ENCODE results near the gene GPN1.
A peak's percentile ranks its signal among the peaks of the same experiment; 100 is the strongest.
"Not testable (repeated sequence)": the region's sequence is repeated elsewhere in the genome, so short reads cannot be mapped to it uniquely, and the experiment has no call there.

GPN1 gene

DNA sequence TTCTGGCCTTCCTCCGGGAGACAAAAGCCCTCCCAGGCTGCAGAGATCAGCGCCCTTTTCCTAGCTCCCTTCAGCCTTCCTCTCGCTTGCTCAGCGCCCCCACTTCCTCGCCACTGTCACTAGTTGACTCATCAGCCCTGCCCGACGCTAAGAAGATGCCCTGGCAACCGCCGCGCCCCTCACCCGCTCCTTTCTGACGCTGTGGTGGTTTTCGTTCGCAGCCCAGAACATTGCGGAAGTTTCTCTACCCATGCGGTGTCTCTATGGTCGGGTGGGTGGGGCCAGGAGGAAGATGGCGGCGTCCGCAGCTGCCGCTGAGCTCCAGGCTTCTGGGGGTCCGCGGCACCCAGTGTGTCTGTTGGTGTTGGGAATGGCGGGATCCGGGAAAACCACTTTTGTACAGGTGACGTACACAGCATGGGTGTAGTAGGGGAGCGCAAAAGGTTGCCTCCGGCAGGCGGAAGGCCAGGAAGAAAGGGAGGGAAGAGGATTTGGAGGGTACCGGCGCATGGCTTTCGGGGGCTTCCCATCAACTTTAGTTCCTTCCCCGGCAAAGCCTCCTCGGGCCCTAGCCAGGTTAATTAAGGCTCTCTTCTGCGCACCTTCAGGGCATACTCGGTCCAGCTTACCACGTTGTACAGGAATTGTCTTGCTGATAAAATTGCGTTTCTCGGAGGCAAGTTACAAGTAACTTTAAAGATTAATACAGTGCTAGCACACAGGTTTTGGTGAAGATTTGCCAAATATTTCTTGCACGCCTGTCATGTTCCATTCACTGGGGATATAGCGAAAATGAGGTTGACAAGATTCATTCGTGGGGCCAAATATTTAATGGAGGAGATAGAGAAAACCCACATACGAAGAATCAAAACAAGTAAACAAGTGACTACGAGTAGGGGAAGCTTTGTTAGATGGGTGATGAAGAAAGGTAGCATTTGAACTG is at the start of gene GPN1, which contains the start of gene CCDC121:
Gene GPN1, plus strand, starts transcription at position 284 of the 943 bp plus-strand sequence. Its CDS starts 9 bp downstream, at position 293.
Gene CCDC121, minus strand, starts transcription at position 246 of the 943 bp plus-strand sequence. CDS start 1,213 bp downstream, outside the sequence.
- peak; percentile 96 for DNase-seq (ENCODE audit: low read depth)

DNA sequence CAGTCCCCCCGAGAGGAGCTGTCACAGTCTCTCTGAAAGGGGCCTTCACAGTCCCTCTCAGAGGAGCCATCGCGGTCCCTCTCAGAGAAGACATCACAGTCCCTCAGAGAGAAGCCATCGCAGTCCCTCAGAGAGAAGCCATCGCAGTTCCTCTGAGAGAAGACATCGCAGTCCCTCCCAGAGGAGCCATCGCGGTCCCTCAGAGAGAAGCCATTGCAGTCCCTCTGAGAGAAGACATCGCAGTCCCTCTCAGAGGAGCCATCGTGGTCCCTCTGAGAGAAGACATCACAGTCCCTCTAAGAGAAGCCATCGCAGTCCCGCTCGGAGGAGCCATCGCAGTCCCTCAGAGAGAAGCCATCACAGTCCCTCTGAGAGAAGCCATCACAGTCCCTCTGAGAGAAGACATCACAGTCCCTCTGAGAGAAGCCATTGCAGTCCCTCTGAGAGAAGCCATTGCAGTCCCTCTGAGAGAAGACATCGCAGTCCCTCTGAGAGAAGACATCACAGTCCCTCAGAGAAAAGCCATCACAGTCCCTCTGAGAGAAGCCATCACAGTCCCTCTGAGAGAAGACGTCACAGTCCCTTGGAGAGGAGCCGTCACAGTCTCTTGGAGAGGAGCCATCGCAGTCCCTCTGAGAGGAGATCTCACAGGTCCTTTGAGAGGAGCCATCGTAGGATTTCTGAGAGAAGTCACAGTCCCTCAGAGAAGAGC is 47.3 kb upstream of the GPN1 start:
- no peak for DNase-seq (ENCODE audit: low read depth)

GRCh38 chr2:27582129-27582694 is 46.6 kb upstream of the GPN1 start:
- no peak for DNase-seq (ENCODE audit: low read depth)

DNA sequence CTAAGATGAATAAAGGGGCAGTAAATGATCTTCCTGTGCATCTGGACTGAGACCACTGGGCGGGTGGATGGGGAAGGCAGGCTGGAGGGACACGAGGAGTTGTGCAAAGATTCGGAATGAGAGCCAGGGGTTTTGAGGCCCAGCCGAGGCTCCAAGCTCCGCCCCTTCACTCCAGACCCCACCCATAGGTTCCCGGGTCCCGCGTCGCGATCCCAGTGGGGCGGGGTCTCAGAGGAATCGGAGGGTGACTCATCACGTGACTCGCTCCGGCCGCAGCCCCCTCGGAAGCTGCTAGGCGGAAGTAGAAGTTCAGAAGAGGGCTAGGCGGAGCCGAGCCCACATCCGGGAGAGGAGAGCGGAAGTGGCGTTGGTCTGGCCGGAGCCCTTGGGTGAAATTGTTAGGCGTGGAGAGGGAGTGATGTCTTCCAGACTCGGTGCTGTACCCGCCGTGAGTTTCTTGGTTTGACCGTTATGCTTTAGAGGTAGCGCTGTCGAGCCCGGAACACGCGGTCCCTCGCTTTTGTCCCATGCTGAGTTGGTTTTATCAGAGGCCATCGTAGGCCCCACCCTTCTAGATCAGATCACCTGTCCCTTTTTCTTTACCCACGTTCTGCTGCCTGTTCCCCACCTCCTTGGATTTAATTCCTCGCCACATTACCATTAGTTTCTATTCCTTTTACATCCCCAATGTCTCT is 46.0 kb upstream of the GPN1 start, which contains the start of gene ZNF512:
Gene ZNF512, plus strand, starts transcription at position 348 of the 695 bp plus-strand sequence. Its CDS starts 71 bp downstream, at position 419.
- peak; percentile 94 for DNase-seq (ENCODE audit: low read depth)

GRCh38 chr2:27583390-27583915 is 45.4 kb upstream of the GPN1 start:
- DNase-seq (ENCODE audit: low read depth): peak; percentile 38

DNA sequence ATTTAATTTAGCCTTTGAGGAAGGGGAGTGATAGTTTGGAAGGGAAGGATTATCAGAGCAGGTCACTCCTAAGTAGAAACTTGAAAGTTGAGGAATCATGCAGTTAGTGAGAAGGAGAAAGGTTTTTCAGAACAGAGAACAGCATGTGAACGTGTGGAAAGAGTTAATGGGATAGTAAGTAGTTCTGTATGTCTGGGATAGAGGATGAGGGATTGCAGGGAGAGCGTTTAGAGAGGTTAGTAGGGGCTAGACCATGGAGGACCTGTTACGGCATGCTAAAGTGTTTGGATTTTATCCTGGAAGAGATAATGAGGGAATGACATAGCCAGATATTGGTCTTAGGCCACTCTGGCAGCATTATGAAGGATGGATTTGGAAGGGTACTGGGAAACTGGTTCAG is 44.3 kb upstream of the GPN1 start:
- no peak for DNase-seq (ENCODE audit: low read depth)

- DNase-seq (ENCODE audit: low read depth): no peak
Measured at GRCh38 chr2:27587025-27587424, 41.8 kb upstream of the GPN1 start.

DNA sequence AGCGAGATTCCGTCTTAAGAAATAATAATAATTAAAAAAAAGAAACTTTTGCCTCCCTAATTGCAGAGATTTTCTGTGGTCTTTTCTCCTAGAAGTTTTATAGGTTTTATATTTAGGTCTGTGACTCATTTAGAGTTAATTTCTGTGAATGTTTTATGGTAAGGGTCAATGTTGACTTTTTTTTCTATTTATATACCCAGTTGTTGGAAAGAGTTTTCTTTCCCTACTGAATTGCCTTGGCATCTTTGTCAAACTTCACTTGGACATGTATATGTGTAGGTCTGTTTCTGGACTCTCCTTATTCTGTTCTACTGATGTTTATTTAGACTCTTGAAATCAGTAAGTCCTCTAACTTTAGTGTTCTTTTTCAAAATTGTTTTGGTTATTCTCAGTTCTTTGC is 40.5 kb upstream of the GPN1 start:
- DNase-seq (ENCODE audit: low read depth): no peak

GRCh38 chr2:27591745-27592144 is 37.1 kb upstream of the GPN1 start:
- peak; percentile 41 for DNase-seq (ENCODE audit: low read depth)

DNA sequence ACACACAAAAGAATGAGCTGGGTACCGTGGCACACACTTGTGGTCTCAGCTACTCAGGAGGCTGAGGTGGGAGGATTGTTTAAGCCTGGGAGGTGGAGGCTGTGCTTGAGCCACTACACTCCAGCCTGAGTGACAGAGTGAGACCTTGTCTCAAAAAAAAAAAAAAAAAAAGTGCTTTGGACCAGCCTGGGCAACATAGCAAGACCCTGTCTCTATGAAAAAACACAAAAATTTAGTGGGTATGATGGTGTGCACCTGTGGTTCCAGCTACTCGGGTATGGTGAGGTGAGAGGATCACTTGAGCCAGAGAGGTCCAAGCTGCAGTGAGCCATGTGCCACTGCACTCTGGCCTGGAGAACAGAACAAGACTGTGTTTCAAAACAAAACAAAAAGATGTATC is 35.6 kb upstream of the GPN1 start:
- DNase-seq (ENCODE audit: low read depth): no peak

GRCh38 chr2:27594020-27594703 is 34.7 kb upstream of the GPN1 start:
- DNase-seq (ENCODE audit: low read depth): not testable (repeated sequence)

DNA sequence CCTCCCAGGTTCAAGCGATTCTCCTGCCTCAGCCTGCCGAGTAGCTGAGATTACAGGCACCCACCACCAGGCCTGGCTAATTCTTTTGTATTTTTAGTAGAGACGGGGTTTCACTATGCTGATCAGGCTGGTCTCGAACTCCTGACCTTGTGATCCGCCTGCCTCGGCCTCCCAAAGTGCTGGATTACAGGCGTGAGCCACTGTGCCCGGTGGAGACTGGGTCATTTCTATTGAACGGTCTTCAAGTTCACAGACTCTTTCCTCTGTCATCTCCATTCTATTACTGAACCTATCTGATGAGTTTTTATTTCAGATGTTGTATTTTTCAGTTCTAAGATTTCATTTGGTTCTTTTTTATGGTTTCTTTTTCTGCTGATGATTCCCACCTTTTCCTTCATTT is 33.4 kb upstream of the GPN1 start:
- DNase-seq (ENCODE audit: low read depth): not testable (repeated sequence)

GRCh38 chr2:27596627-27597026 is 32.2 kb upstream of the GPN1 start:
- DNase-seq (ENCODE audit: low read depth): no peak

DNA sequence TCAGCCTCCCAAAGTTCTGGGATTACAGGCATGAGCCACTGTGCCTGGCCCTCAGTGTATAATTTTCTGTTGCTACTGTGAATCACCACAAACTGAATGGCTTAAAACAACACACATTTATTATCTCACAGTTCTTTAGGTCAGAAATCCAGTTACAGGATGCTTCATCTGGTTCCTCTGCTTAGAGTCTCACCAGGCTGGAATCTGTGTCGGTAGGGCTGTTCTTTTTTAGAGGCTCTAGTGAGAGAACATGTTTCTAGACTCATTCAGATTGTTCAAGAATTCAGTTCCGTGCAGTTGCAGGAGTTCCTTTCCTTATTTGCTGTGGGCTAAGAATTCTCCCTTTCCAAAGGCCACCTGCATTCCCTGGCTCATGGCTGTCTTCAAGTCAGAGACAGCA is 22.2 kb upstream of the GPN1 start:
- DNase-seq (ENCODE audit: low read depth): peak; percentile 75

GRCh38 chr2:27613985-27614384 is 14.9 kb upstream of the GPN1 start:
- no peak for DNase-seq (ENCODE audit: low read depth)

DNA sequence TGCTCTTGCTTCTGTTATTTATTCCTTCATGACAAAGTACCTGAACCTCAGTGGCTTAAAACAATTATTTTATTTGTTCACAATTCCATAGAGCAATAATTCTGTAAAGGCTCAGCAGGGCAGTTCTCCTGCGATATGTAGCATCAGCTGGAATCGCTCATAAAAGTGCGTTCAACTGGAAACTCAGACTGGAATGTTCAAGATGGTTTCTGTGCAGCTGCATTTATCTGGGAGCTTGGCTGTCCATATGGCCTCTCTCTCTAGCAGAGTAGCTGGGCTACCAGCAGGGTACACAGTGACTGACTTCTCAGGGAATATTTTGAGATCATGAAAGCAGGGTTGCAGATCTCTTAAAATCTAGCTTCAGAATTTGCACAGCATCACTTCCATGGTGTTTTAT is 13.5 kb upstream of the GPN1 start:
- no peak for DNase-seq (ENCODE audit: low read depth)

DNA sequence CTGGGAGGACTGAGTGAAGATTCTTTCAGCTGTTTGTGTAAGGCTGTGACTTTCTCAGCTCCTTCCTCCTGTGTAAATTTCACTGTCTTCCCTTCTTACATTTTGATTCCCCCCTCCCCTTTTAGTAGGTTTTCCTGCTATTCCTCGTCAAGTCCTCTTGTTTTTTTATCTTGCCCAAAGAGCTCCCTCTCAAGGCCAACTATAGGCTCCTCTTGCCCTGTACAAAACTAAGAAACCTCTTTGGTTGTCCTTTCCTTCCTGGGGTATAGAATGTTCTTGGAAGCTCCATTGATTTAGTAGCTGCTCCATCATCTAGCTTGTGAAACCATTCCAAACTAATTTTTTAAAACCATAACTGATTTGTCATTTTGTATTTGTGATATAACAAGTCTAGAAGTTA is 7.3 kb upstream of the GPN1 start:
- DNase-seq (ENCODE audit: low read depth): no peak

DNA sequence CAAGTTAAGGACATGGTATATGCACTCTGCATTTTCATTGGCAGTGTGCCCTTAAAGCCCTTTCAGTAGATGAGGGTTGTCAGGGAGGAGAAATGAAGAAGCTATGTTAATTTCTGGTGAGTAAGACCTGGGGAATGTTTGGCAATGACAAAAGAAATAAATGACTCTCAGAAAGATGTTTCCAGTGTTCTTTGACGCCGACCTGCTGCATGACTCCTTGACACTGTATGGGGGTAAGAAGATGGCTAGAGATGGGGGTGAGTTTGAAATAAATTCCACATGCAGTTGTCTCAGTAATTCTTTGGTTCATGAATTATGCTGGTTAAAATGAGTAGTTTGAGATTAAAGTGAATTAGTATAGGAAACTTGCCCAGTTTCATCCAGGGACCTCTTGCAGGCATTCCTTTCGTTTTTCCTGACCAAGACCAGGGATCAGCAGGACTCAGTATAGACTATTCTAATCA is 5.9 kb upstream of the GPN1 start:
- DNase-seq (ENCODE audit: low read depth): peak; percentile 80

GRCh38 chr2:27624943-27625342 is 3.9 kb upstream of the GPN1 start:
- no peak for DNase-seq (ENCODE audit: low read depth)

GRCh38 chr2:27626323-27626722 is 2.5 kb upstream of the GPN1 start:
- not testable (repeated sequence) for DNase-seq (ENCODE audit: low read depth)

DNA sequence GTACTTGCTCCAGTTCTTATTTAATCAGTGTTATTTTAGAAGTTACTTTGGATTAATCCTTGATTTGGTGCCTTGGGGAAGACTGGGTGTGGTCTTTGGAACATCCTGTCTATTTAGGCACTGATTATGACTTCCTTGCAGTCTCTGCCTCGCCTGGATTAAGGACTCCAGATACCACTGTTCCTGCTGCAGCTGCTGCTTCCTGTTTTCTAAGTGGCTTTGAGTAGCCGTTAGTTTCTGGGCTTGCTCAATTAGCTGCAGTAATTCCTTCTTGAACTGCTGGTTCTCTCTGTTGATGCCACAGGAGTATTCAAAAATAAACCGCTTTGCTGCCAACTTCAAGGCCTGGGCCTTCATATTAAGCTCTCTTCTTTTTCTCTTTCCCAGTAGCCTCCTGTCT is 1.9 kb upstream of the GPN1 start:
- DNase-seq (ENCODE audit: low read depth): peak; percentile 59

Measured in iris pigment epithelial cell (primary cell).